K562 (cell line): ENCODE measurements around the gene PPP1R13L. TPM values are rescaled to one million over a fixed set of nuclear protein-coding genes. Genes with fewer than 3 reads are reported as not detected.

ENCODE experiments used
- ATAC-seq: fragments of 200-7000 bp; cut with Tn5 transposase; 3 replicates; pipeline ENCODE4 v1.9.1; 2020; ENCODE audit warnings: moderate library complexity
- BruUV-seq: library from RNA; stranded (reverse); fragments of 400-500 nt; replicated peaks from 2 replicates; lab custom pipeline; 2021; lab: Mats Ljungman, UMichigan
- CTCF ChIA-PET: fragments of 300-600 bp; formaldehyde crosslinking; extraction: SDS; loops from one replicate; lab custom pipeline; 2021; ENCODE audit warnings: low intra/inter-chr PET ratio; lab: Yijun Ruan, JAX
- POLR2A ChIA-PET: fragments of 300-600, 350-650 bp; sonication (Branson Sonifier 250); formaldehyde crosslinking; extraction: SDS; loops from one replicate; lab custom pipeline; 2021; ENCODE audit warnings: antibody characterized with exemption, inconsistent platforms; lab: Yijun Ruan, JAX
- DNase-seq, 4 experiments: peaks; one replicate each; pipeline versions ENCODE4 v3.0.0 to v3.0.0-alpha.2; 2011 to 2018; ENCODE audit warnings: low spot score in 3 of 4, mixed read lengths in 3 of 4; ENCODE audit errors: extremely low read depth in 1 of 4
- FAIRE-seq: peaks from 2 replicates; lab custom pipeline; 2011; peaks lifted over from hg19 to GRCh38; lab: Jason Lieb, UNC
- H2AFZ ChIP-seq: 2 replicates; pipeline ENCODE4 v1.6.0; 2011; ENCODE audit warnings: low read depth, low read length, control low read depth, inconsistent platforms
- H3K27ac ChIP-seq: fragments of 200-600 bp; 3 replicates; pipeline ENCODE4 v1.8.0; 2011; ENCODE audit warnings: low read depth, mild to moderate bottlenecking, control low read depth, inconsistent platforms, low read length, moderate library complexity, mixed read lengths; ENCODE audit errors: extremely low read depth
- H3K27me3 ChIP-seq, 2 experiments: fragments of 300-600 bp in 1 of 2; 2 replicates in 1 of 2; 3 replicates in 1 of 2; pipeline versions ENCODE4 v1.6.0 to v1.8.0; 2011; ENCODE audit warnings: inconsistent platforms in 2 of 2, low read length in 2 of 2, mild to moderate bottlenecking in 1 of 2, mixed read lengths in 1 of 2, moderate library complexity in 1 of 2; ENCODE audit not compliant: control insufficient read depth in 2 of 2, insufficient read depth in 2 of 2
- H3K36me3 ChIP-seq: fragments of 300-600 bp; 3 replicates; pipeline ENCODE4 v1.8.0; 2011; ENCODE audit warnings: mild to moderate bottlenecking, low read length, inconsistent platforms; ENCODE audit not compliant: control insufficient read depth, insufficient read depth
- H3K4me1 ChIP-seq, 2 experiments: fragments of 200-600 bp in 1 of 2; replicated peaks in 1 of 2; 2 replicates in 1 of 2; 3 replicates in 1 of 2; pipeline versions ENCODE4 v1.5.1 to v1.8.0; 2011; ENCODE audit warnings: inconsistent platforms in 2 of 2, low read length in 2 of 2, mild to moderate bottlenecking in 1 of 2, mixed read lengths in 1 of 2, moderate library complexity in 1 of 2; ENCODE audit not compliant: control insufficient read depth in 2 of 2, insufficient read depth in 2 of 2
- H3K4me2 ChIP-seq: 2 replicates; pipeline ENCODE4 v1.6.1; 2011; ENCODE audit warnings: low read length, control low read depth, inconsistent platforms, mixed read lengths; ENCODE audit not compliant: insufficient read depth
- H3K4me3 ChIP-seq: fragments of 200-600 bp; sonication (generic), shearing (Covaris generic); 2 replicates; pipeline ENCODE4 v1.5.1; 2016; ENCODE audit warnings: control low read depth, inconsistent platforms
- H3K79me2 ChIP-seq: fragments of 200-600 bp; 3 replicates; pipeline ENCODE4 v1.8.0; 2011; ENCODE audit warnings: low read length, inconsistent platforms; ENCODE audit not compliant: control insufficient read depth, insufficient read depth
- H3K9ac ChIP-seq, 2 experiments: 2 replicates each; pipeline versions ENCODE4 v1.6.0 to v1.6.1; 2011; ENCODE audit warnings: low read depth in 2 of 2, low read length in 2 of 2, control low read depth in 1 of 2, inconsistent platforms in 1 of 2, mild to moderate bottlenecking in 1 of 2, mixed read lengths in 1 of 2; ENCODE audit not compliant: insufficient read depth in 1 of 2
- H3K9me1 ChIP-seq: one replicate; pipeline ENCODE4 v1.6.0; 2011; ENCODE audit warnings: inconsistent platforms, mild to moderate bottlenecking, low read length, moderate library complexity; ENCODE audit not compliant: control insufficient read depth, insufficient read depth
- H3K9me3 ChIP-seq: replicated peaks from 2 replicates; pipeline ENCODE4 v1.5.1; 2011; ENCODE audit warnings: low read depth, low read length, inconsistent platforms; ENCODE audit not compliant: control insufficient read depth, insufficient read depth
- H4K20me1 ChIP-seq: replicated peaks from 2 replicates; pipeline ENCODE4 v1.6.1; 2011; ENCODE audit warnings: low read length, inconsistent platforms, mixed read lengths; ENCODE audit not compliant: control insufficient read depth, insufficient read depth
- AFF1 ChIP-seq, 2 experiments: fragments of 450-650 bp; IDR thresholded peaks; 2 replicates each; pipeline ENCODE4 v1.6.1; 2018; ENCODE audit warnings: mild to moderate bottlenecking in 2 of 2, low read depth in 1 of 2; ENCODE audit not compliant: partially characterized antibody in 2 of 2
- E2F6 ChIP-seq, 2 experiments: IDR thresholded peaks; 2 replicates each; pipeline ENCODE4 v1.6.1; 2011; ENCODE audit warnings: borderline replicate concordance in 1 of 2, control low read depth in 1 of 2, low read depth in 1 of 2, low read length in 1 of 2, mild to moderate bottlenecking in 1 of 2, mixed read lengths in 1 of 2, moderate library complexity in 1 of 2; ENCODE audit not compliant: insufficient read depth in 1 of 2, insufficient read length in 1 of 2, poor library complexity in 1 of 2, severe bottlenecking in 1 of 2; ENCODE audit errors: extremely low read depth in 1 of 2
- ELF2 ChIP-seq: fragments of 250-450 bp; sonication (Bioruptor Pico); IDR thresholded peaks from 2 replicates; pipeline ENCODE4 v1.5.0; 2021; ENCODE audit warnings: mild to moderate bottlenecking
- HMBOX1 ChIP-seq: sonication (generic); IDR thresholded peaks from 2 replicates; pipeline ENCODE4 v1.6.1; 2016
- HSF4 ChIP-seq: fragments of 250-450 bp; sonication (Bioruptor Pico); IDR thresholded peaks from 2 replicates; pipeline ENCODE4 v2.1.2; 2022; ENCODE audit warnings: mild to moderate bottlenecking, moderate library complexity, borderline replicate concordance
- PYGO2 ChIP-seq: fragments of 450-650 bp; IDR thresholded peaks from 2 replicates; pipeline ENCODE4 v1.6.1; 2016; ENCODE audit warnings: mild to moderate bottlenecking, missing genetic modification characterization, moderate library complexity, missing compliant biosample characterization
- SOX6 ChIP-seq: fragments of 450-650 bp; IDR thresholded peaks from 2 replicates; pipeline ENCODE4 v1.6.1; 2014; ENCODE audit warnings: mild to moderate bottlenecking
- TCFL5 ChIP-seq: fragments of 250-450 bp; sonication (Bioruptor Pico); conservative IDR thresholded peaks from 2 replicates; pipeline ENCODE4 v1.6.1; 2021; ENCODE audit warnings: mild to moderate bottlenecking, moderate library complexity, matching md5 sums
- TFAP4 ChIP-seq: sonication (generic); formaldehyde crosslinking; IDR thresholded peaks from 2 replicates; pipeline ENCODE4 v1.8.0; 2022; ENCODE audit warnings: missing genetic modification reagents, mild to moderate bottlenecking, moderate library complexity, borderline replicate concordance
- ZBTB7A ChIP-seq: IDR thresholded peaks from 2 replicates; pipeline ENCODE4 v1.6.1; 2011; ENCODE audit warnings: low read depth, mild to moderate bottlenecking, low read length, moderate library complexity, borderline replicate concordance; ENCODE audit not compliant: control insufficient read depth
- ZEB2 ChIP-seq: fragments of 450-650 bp; IDR thresholded peaks from 2 replicates; pipeline ENCODE4 v1.6.1; 2016
- ZFX ChIP-seq: sonication (generic); formaldehyde crosslinking; IDR thresholded peaks from 2 replicates; pipeline ENCODE4 v1.8.0; 2022; ENCODE audit warnings: mild to moderate bottlenecking, missing genetic modification reagents, moderate library complexity
- whole genome bisulfite sequencing: fragments of 100-300 bp; shearing (Covaris generic); methylation state at CpG from one replicate; pipeline ENCODE4 v1.1.6; 2016; ENCODE audit warnings: low coverage, mixed read lengths; ENCODE audit not compliant: insufficient coverage; ENCODE audit errors: missing lambda C conversion rate; 5-methylcytosine and 5-hydroxymethylcytosine counted together
- in situ Hi-C: fragments of 300-500 bp; cut with MboI; formaldehyde crosslinking; loops from 4 replicates; pipeline ENCODE4 v1.15.0; 2018; ENCODE audit warnings: inconsistent platforms, mixed read lengths
- intact Hi-C: fragments of 100-400 bp; cut with micrococcal nuclease; formaldehyde crosslinking; loops from 2 replicates; pipeline ENCODE4 v1.14.2; 2022
- polyA plus RNA-seq, 8 experiments: library from polyadenylated mRNA; depleted of rRNA in 4 of 8; stranded (reverse) in 5 of 8; unstranded in 3 of 8; fragments of >200 nt; fragmentation: Nextera tagmentation in 2 of 8; fragmentation: Illumina TruSeq in 1 of 8; extraction: Ambion mirVana in 2 of 8; extraction: Trizol in 1 of 8; gene quantifications; 2 replicates each; pipeline versions ENCODE4 v1.2.1 to v1.2.3, GENCODE V29; 2011 to 2014; ENCODE audit warnings: inconsistent platforms in 1 of 8, missing spikeins in 1 of 8
- total RNA-seq, 7 experiments: library from RNA; depleted of rRNA in 6 of 7; stranded (reverse); fragments of >200 nt in 6 of 7; fragmentation: Illumina TruSeq in 2 of 7; extraction: Trizol in 2 of 7; gene quantifications; 2 replicates each; pipeline versions ENCODE4 v1.2.1 to v1.2.3, GENCODE V29; 2011 to 2021; ENCODE audit warnings: low replicate concordance in 1 of 7

Gene PPP1R13L
- total and polyA plus RNA-seq, 9 of the 15 experiments (the other 6 are each of a cell fraction or from before 2014, with no cell fraction given): 0.32 to 6.7 (median 2.0) TPM

- 0 out of 2 replicates have a peak, but pooled peaks cover 4% of the 10 kb centered on the region for H4K20me1 ChIP-seq
- in situ Hi-C loops (loop anchor here (5.0 kb wide), 1 partner anchor 36 kb away; no protein-coding TSS in a partner anchor), intact Hi-C loops (loop anchor here (5.0 kb wide), 1 partner anchor 201 kb away; no protein-coding TSS in a partner anchor)
- no peak overlapping the region for H3K4me3 ChIP-seq
- no peaks in the 10 kb centered on the region for H3K9me1 ChIP-seq
- no peaks in the 10 kb centered on the region for H3K9me3 ChIP-seq
- FAIRE-seq: peak; percentile 91
- no TSS peak for BruUV-seq
- ChIA-PET POLR2A (interaction anchor here (0.6 to 3.6 kb wide), 9 partner anchors 9 to 439 kb away, joined by 3 to 51 read pairs (median 3); partner anchors contain the start of genes FOSB and GIPR), CTCF (interaction anchor here (0.6 to 6.4 kb wide), 3 partner anchors 38 to 202 kb away, joined by 6 to 179 read pairs (median 17); no protein-coding TSS in a partner anchor)
- H3K27ac ChIP-seq: peak overlapping the region; percentile 93
- H2AFZ ChIP-seq: peak overlapping the region; percentile 91
- WGBS: 51% methylated on average over 8 of the region's 9 CpGs
- no peaks in the 10 kb centered on the region for H3K27me3 ChIP-seq
- peaks cover 38 to 56% of the 10 kb centered on the region in 2 experiments for H3K4me1 ChIP-seq
- peak; percentile 23 for ATAC-seq
- no peaks in the 10 kb centered on the region for H3K79me2 ChIP-seq
- peak; percentile 45 to 79 (median 57) for DNase-seq
- peak overlapping the region; percentile 82 to 93; a peak in 3 of 4 replicates for H3K9ac ChIP-seq
- no peaks in the 10 kb centered on the region for H3K36me3 ChIP-seq
- H3K4me2 ChIP-seq: peak overlapping the region; percentile 81
- TF ChIP-seq TFAP4 (CRISPR knock-in tag) (0 out of 2 replicates have a peak, but pooled peaks have one; percentile 17), ZBTB7A (peak; percentile 82), ELF2 (CRISPR knock-in tag) (no peak), E2F6 (IDR thresholded peaks at IDR 0.05; ENCODE audit: borderline replicate concordance in 1 of 2, extremely low read depth in 1 of 2, insufficient read depth in 1 of 2, insufficient read length in 1 of 2, low read depth in 1 of 2, low read length in 1 of 2, poor library complexity in 1 of 2, severe bottlenecking in 1 of 2) (peak in 1 of 2 experiments; percentile 49), TCFL5 (CRISPR knock-in tag) (no peak), AFF1 (IDR thresholded peaks at IDR 0.05; ENCODE audit: low read depth in 1 of 2, partially characterized antibody in 2 of 2) (no peak), HMBOX1 (0 out of 2 replicates have a peak, but pooled peaks have one; percentile 12), ZFX (CRISPR knock-in tag) (peak; percentile 41; the same call in 1 of the 2 replicates), ZEB2 (no peak), PYGO2 (tag) (no peak), HSF4 (CRISPR knock-in tag) (no peak), SOX6 (no peak)
These were observed 36.2 kb upstream of the PPP1R13L start for GRCh38 chr19:45440873-45441654.
